ENCODE data around the gene SPINK6. TPM values are rescaled to one million over a fixed set of nuclear protein-coding genes. Genes with fewer than 3 reads are reported as not detected.

Gene SPINK6
- total RNA-seq, result not detected
- long read RNA-seq, donor 1, result 0 reads
- long read RNA-seq, donor 2, result 0 reads

- intact Hi-C loops (cut with DNase I), result no loop called here
- no peak for DNase-seq (ENCODE audit: low spot score)
These were observed at the start of gene SPINK6 for GRCh38 chr5:148202531-148203203. SPINK6 (plus strand) TSS chr5:148203042; CDS start chr5:148203097, 55 bp downstream.

- intact Hi-C loops (cut with DNase I), result no loop called here
- DNase-seq (ENCODE audit: low spot score), result no peak
These were observed 46.2 kb upstream of the SPINK6 start for GRCh38 chr5:148156609-148157008.

- DNase-seq (ENCODE audit: low spot score), result no peak
- intact Hi-C loops (cut with DNase I), result no loop called here
These were observed 40.8 kb upstream of the SPINK6 start for GRCh38 chr5:148162038-148162437.

- intact Hi-C loops (cut with DNase I), result no loop called here
- no peak for DNase-seq (ENCODE audit: low spot score)
These were observed 39.5 kb upstream of the SPINK6 start for GRCh38 chr5:148163345-148163744.

GRCh38 chr5:148166550-148167283, 36.1 kb upstream of the SPINK6 start:
- intact Hi-C loops (cut with DNase I), result no loop called here
- no peak for DNase-seq (ENCODE audit: low spot score)

- intact Hi-C loops (cut with DNase I), result no loop called here
- DNase-seq (ENCODE audit: low spot score), result no peak
These were observed 34.6 kb upstream of the SPINK6 start, which contains the start of gene SPINK14 for GRCh38 chr5:148168246-148168645. SPINK14 (plus strand) TSS chr5:148168546; CDS start chr5:148169733, 1,187 bp downstream.

GRCh38 chr5:148172377-148172776, 30.5 kb upstream of the SPINK6 start:
- DNase-seq (ENCODE audit: low spot score), result no peak
- intact Hi-C loops (cut with DNase I), result no loop called here

- DNase-seq (ENCODE audit: low spot score), result no peak
- intact Hi-C loops (cut with DNase I), result no loop called here
These were observed 26.4 kb upstream of the SPINK6 start for GRCh38 chr5:148176480-148176879.

- DNase-seq (ENCODE audit: low spot score), result no peak
- intact Hi-C loops (cut with DNase I), result no loop called here
These were observed 25.6 kb upstream of the SPINK6 start for GRCh38 chr5:148177207-148177606.

- DNase-seq (ENCODE audit: low spot score), result no peak
- intact Hi-C loops (cut with DNase I), result no loop called here
These were observed 23.5 kb upstream of the SPINK6 start for GRCh38 chr5:148179234-148179824.

GRCh38 chr5:148186248-148187003, 16.4 kb upstream of the SPINK6 start:
- intact Hi-C loops (cut with DNase I), result no loop called here
- no peak for DNase-seq (ENCODE audit: low spot score)

- no peak for DNase-seq (ENCODE audit: low spot score)
- intact Hi-C loops (cut with DNase I), result no loop called here
These were observed 11.8 kb upstream of the SPINK6 start for GRCh38 chr5:148191010-148191409.

GRCh38 chr5:148193202-148193601, 9.6 kb upstream of the SPINK6 start:
- DNase-seq (ENCODE audit: low spot score), result no peak
- intact Hi-C loops (cut with DNase I), result no loop called here

GRCh38 chr5:148201151-148201550, 1.7 kb upstream of the SPINK6 start:
- intact Hi-C loops (cut with DNase I), result no loop called here
- DNase-seq (ENCODE audit: low spot score), result no peak

- DNase-seq (ENCODE audit: low spot score), result no peak
- intact Hi-C loops (cut with DNase I), result no loop called here
These were observed 2.4 kb downstream of the SPINK6 start for GRCh38 chr5:148205044-148205806.

- intact Hi-C loops (cut with DNase I), result no loop called here
- no peak for DNase-seq (ENCODE audit: low spot score)
These were observed 3.0 kb downstream of the SPINK6 start for GRCh38 chr5:148205865-148206264.

GRCh38 chr5:148206620-148207019, 3.8 kb downstream of the SPINK6 start:
- DNase-seq (ENCODE audit: low spot score), result no peak
- intact Hi-C loops (cut with DNase I), result no loop called here

- intact Hi-C loops (cut with DNase I), result no loop called here
These were observed 5.4 kb downstream of the SPINK6 start for GRCh38 chr5:148208226-148208625.

GRCh38 chr5:148209151-148209770, 6.4 kb downstream of the SPINK6 start:
- intact Hi-C loops (cut with DNase I), result no loop called here
- no peak for DNase-seq (ENCODE audit: low spot score)

More at GRCh38 chr5:148208226-148208625, 5.4 kb downstream of the SPINK6 start:
- DNase-seq (ENCODE audit: low spot score), result no peak
